ENCODE results near the gene MYOT. TPM values are rescaled to one million over a fixed set of nuclear protein-coding genes. Genes with fewer than 3 reads are reported as not detected.

Gene MYOT
- total RNA-seq, 4 donors from 2014 or later = 99.0 to 801 (median 294) TPM

DNA sequence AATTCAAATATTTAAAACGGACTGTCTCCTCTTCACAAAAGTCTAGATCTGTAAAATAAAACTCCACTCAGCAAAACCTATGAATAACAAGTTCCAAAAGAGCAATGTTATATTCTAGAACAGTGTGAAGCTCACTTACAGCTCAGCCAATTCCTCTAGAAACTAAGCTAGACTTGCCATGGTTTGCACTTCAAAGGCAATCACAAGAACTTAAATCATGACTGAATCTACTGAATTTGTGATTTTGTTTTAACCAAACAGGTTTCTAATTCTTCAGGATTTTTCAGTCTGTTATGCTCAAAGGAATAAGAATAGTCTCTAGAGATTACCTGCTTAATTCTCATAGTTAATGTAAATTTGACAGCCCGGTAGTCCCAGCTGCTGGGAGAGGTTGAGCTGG is 20.2 kb downstream of the MYOT start:
- intact Hi-C loops (cut with DNase I; ENCODE audit: low total_unique reads) = loop anchor here (5.0 kb wide), 1 partner anchor 111 kb away; no protein-coding TSS in a partner anchor
- Histone ChIP-seq H3K9me3 (no peaks in the 10 kb centered on the region), H3K4me1 (peaks cover 12 to 53% of the 10 kb centered on the region in 2 donors), H3K4me3 (peak overlapping the region in 1 of 4 donors; percentile 51), H3K27me3 (no peaks in the 10 kb centered on the region), H3K36me3 (peaks cover 0 to 51% of the 10 kb centered on the region in 2 donors), H3K27ac (peak overlapping the region; percentile 88 to 97 (median 92))
- in situ Hi-C loops (cut with MboI; ENCODE audit: low sequenced_read_pairs in 4 of 4) = loop anchor here in 1 of 4 donors (10.0 kb wide), 1 partner anchor 53 kb away; no protein-coding TSS in a partner anchor
- TF ChIP-seq POLR2A (IDR thresholded peaks at IDR 0.05) = no peak
- TF ChIP-seq, protein P1, sequence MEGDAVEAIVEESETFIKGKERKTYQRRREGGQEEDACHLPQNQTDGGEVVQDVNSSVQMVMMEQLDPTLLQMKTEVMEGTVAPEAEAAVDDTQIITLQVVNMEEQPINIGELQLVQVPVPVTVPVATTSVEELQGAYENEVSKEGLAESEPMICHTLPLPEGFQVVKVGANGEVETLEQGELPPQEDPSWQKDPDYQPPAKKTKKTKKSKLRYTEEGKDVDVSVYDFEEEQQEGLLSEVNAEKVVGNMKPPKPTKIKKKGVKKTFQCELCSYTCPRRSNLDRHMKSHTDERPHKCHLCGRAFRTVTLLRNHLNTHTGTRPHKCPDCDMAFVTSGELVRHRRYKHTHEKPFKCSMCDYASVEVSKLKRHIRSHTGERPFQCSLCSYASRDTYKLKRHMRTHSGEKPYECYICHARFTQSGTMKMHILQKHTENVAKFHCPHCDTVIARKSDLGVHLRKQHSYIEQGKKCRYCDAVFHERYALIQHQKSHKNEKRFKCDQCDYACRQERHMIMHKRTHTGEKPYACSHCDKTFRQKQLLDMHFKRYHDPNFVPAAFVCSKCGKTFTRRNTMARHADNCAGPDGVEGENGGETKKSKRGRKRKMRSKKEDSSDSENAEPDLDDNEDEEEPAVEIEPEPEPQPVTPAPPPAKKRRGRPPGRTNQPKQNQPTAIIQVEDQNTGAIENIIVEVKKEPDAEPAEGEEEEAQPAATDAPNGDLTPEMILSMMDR (IDR thresholded peaks at IDR 0.05 in 4 of 5, conservative IDR thresholded peaks at IDR 0.05 in 1 of 5) = no peak
- ATAC-seq = no peak
- no peak for DNase-seq

DNA sequence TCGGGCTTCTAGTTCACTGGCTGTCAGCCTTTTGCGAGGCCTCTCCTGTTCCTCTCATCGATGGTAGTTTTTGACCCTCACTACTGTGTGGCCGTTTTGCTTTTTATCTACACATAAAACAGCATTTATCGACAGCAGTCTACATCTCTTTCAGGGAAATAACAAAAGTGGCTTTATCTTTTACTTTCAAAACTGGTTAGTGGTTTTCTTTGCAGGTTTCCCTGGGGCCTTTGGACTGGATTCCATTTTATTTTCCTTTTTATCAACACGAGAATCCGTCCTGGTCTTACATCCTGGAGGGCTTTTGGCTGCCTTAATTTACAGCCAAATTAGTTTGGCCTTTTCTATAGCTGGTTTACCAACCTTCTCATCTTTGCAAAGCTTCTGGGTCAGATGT is 20.8 kb downstream of the MYOT start:
- TF ChIP-seq POLR2A (IDR thresholded peaks at IDR 0.05) = no peak
- TF ChIP-seq, protein P1 (IDR thresholded peaks at IDR 0.05 in 4 of 5, conservative IDR thresholded peaks at IDR 0.05 in 1 of 5) = no peak
- ATAC-seq (no peak), DNase-seq (no peak)
- H3K4me3 ChIP-seq = peak overlapping the region; percentile 43 to 51 (median 46)
- peaks cover 10 to 47% of the 10 kb centered on the region in 2 donors for H3K4me1 ChIP-seq
- peak overlapping the region; percentile 88 to 97 (median 92) for H3K27ac ChIP-seq
- H3K27me3 ChIP-seq = no peaks in the 10 kb centered on the region
- H3K36me3 ChIP-seq = peaks cover 0 to 44% of the 10 kb centered on the region in 2 donors
- intact Hi-C loops (cut with DNase I; ENCODE audit: low total_unique reads) = loop anchor here (5.0 kb wide), 1 partner anchor 111 kb away; no protein-coding TSS in a partner anchor
- in situ Hi-C loops (cut with MboI; ENCODE audit: low sequenced_read_pairs in 4 of 4) = loop anchor here in 1 of 4 donors (10.0 kb wide), 1 partner anchor 54 kb away; no protein-coding TSS in a partner anchor
- no peaks in the 10 kb centered on the region for H3K9me3 ChIP-seq

DNA sequence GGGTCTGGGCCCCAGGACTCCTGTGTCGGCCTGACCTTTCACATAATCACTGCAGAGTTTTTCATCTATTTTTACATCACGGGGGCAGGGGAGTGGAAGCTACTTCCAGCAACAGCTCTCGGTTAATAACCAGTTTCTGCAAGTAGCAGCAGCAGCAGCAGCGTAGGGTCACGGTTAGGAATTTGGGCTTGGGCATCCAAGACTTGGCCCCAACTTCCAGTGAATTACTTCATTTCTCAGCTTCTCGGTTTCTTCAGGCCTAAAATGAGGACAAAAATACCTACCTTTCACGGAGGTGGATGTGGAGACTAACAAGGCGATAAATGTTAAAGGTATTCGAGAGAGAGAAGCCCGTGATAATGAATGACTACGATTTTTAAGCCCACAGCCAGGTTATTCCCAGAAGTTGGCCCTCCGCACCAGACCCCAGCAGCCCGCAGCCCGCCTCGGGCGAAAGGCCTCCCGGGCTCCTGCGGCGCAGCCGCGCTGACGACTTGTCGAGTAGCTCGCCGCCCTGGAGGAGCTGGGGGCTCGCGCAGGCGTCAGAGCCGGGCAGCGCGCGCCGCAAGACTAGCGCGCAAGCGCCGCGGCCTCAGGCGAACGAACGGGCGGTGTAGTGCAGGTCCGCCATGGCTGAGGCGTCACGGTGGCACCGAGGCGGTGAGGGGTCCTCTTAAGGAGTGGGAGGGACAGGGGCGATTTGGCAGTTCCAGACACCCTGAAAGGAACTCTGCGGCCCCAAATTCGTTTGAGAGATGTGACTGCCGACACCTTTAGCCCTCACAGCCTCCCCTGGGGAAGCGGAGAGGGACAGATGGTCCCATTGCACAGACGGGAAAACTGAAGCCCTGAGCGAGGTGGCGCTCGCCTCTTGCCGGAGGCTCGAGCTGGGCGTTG is 21.5 kb downstream of the MYOT start, which contains the start of gene PKD2L2:
Gene PKD2L2 (plus strand): TSS at position 595 of the 897 bp plus-strand sequence. CDS start 35 bp downstream, at position 630.
- Histone ChIP-seq H3K9me3 (no peaks in the 10 kb centered on the region), H3K4me3 (peak within 1 kb of the TSS; percentile 43 to 51 (median 46)), H3K36me3 (peaks cover 0 to 38% of the 10 kb centered on the region in 2 donors), H3K27me3 (no peaks in the 10 kb centered on the region), H3K4me1 (peaks cover 10 to 40% of the 10 kb centered on the region in 2 donors), H3K27ac (peak within 1 kb of the TSS; percentile 88 to 97 (median 92))
- peak; percentile 41 to 50 for TF ChIP-seq POLR2A (IDR thresholded peaks at IDR 0.05)
- TF ChIP-seq, protein P1 (IDR thresholded peaks at IDR 0.05 in 4 of 5, conservative IDR thresholded peaks at IDR 0.05 in 1 of 5) = no peak
- intact Hi-C loops (cut with DNase I; ENCODE audit: low total_unique reads) (loop anchor here (5.0 kb wide), 1 partner anchor 112 kb away; no protein-coding TSS in a partner anchor), in situ Hi-C loops (cut with MboI; ENCODE audit: low sequenced_read_pairs in 4 of 4) (loop anchor here in 1 of 4 donors (10.0 kb wide), 1 partner anchor 54 kb away; no protein-coding TSS in a partner anchor)
- DNase-seq (peak; percentile 50 to 82), ATAC-seq (peak; percentile 42 to 66)

DNA sequence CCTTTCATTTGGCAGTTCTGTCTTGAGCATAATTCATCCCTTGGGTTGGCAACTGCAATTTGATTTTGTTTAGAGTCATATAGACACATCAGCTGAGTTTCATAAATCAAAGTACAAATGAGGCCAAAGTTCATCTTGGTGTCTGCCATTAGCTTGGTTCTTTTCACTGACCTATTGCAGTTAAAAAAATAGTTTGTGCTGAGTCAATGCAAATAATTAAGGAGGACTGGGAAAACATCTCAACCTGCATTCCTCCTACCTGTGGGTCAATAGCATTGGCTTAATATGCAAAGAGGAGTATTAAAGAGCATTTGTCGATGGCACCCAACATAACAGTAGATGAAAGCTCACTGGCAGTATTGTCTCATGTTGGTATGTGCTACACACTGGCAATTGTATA is 23.2 kb downstream of the MYOT start:
- Histone ChIP-seq H3K36me3 (peaks cover 0 to 21% of the 10 kb centered on the region in 2 donors), H3K9me3 (no peaks in the 10 kb centered on the region), H3K27ac (peak overlapping the region; percentile 88 to 97 (median 92)), H3K4me1 (peaks cover 10 to 26% of the 10 kb centered on the region in 2 donors), H3K27me3 (no peaks in the 10 kb centered on the region), H3K4me3 (no peak overlapping the region)
- in situ Hi-C loops (cut with MboI; ENCODE audit: low sequenced_read_pairs in 4 of 4) (no loop called here), intact Hi-C loops (cut with DNase I; ENCODE audit: low total_unique reads) (loop anchor here (5.0 kb wide), 2 partner anchors 141 to 269 kb away; partner anchors contain the start of gene FAM13B)
- no peak for DNase-seq
- ATAC-seq = no peak
- TF ChIP-seq, protein P1 (IDR thresholded peaks at IDR 0.05 in 4 of 5, conservative IDR thresholded peaks at IDR 0.05 in 1 of 5) = no peak
- TF ChIP-seq POLR2A (IDR thresholded peaks at IDR 0.05) = no peak

Measured in gastrocnemius medialis (tissue), 4 donors.